Daoy (cell line): Measurements from ENCODE around the gene TBC1D22A. TPM values are rescaled to one million over a fixed set of nuclear protein-coding genes. Genes with fewer than 3 reads are reported as not detected.
"Not testable (repeated sequence)": the region's sequence is repeated elsewhere in the genome, so short reads cannot be mapped to it uniquely, and the experiment has no call there.

Experiments used
- DNase-seq: peaks from one replicate; pipeline ENCODE4 v3.0.0-alpha.2; 2015; ENCODE audit warnings: low read depth
- total RNA-seq: library from RNA; depleted of rRNA; stranded (reverse); fragments of >200 nt; shearing (Covaris generic); gene quantifications from 2 replicates; pipeline ENCODE4 v1.2.3, GENCODE V29; 2014

Gene TBC1D22A
- total RNA-seq, 1 experiment from 2014 or later: 8.7 TPM

- no peak for DNase-seq
Observed at GRCh38 chr22:47046411-47047065, 284.1 kb downstream of the TBC1D22A start.

- DNase-seq: no peak
Observed at GRCh38 chr22:47047321-47048122, 285.1 kb downstream of the TBC1D22A start.

- DNase-seq: no peak
Observed at GRCh38 chr22:47048123-47049077, 285.9 kb downstream of the TBC1D22A start.

GRCh38 chr22:47049078-47049624 is 286.7 kb downstream of the TBC1D22A start:
- DNase-seq: no peak

- DNase-seq: not testable (repeated sequence)
Observed at GRCh38 chr22:47049736-47050400, 287.4 kb downstream of the TBC1D22A start.

- no peak for DNase-seq
Observed at GRCh38 chr22:47050401-47051051, 288.1 kb downstream of the TBC1D22A start.

- DNase-seq: no peak
Observed at GRCh38 chr22:47051441-47052071, 289.1 kb downstream of the TBC1D22A start.

- DNase-seq: no peak
Observed at GRCh38 chr22:47052236-47053012, 290.0 kb downstream of the TBC1D22A start.

GRCh38 chr22:47053013-47053725 is 290.7 kb downstream of the TBC1D22A start:
- DNase-seq: no peak

GRCh38 chr22:47053726-47054141 is 291.3 kb downstream of the TBC1D22A start:
- peak; percentile 54 for DNase-seq

- no peak for DNase-seq
Observed at GRCh38 chr22:47054231-47055072, 292.0 kb downstream of the TBC1D22A start.

- DNase-seq: no peak
Observed at GRCh38 chr22:47055073-47055355, 292.6 kb downstream of the TBC1D22A start.

- no peak for DNase-seq
Observed at GRCh38 chr22:47055461-47055860, 293.0 kb downstream of the TBC1D22A start.

GRCh38 chr22:47055921-47056320 is 293.5 kb downstream of the TBC1D22A start:
- DNase-seq: no peak

- DNase-seq: no peak
Observed at GRCh38 chr22:47056361-47056760, 293.9 kb downstream of the TBC1D22A start.

GRCh38 chr22:47056776-47057470 is 294.5 kb downstream of the TBC1D22A start:
- DNase-seq: no peak

- no peak for DNase-seq
Observed at GRCh38 chr22:47057916-47058585, 295.6 kb downstream of the TBC1D22A start.
